ENCODE data around the gene PAX3.

Gene PAX3

GRCh38 chr2:222255090-222255489, 43.7 kb downstream of the PAX3 start:
- DNase-seq (ENCODE audit: low read depth in 2 of 2), result no peak
- no peak overlapping the region for H3K4me3 ChIP-seq (replicated peaks in 1 of 2; ENCODE audit: low read depth in 2 of 2, low read length in 2 of 2)
- TF ChIP-seq, protein P1, sequence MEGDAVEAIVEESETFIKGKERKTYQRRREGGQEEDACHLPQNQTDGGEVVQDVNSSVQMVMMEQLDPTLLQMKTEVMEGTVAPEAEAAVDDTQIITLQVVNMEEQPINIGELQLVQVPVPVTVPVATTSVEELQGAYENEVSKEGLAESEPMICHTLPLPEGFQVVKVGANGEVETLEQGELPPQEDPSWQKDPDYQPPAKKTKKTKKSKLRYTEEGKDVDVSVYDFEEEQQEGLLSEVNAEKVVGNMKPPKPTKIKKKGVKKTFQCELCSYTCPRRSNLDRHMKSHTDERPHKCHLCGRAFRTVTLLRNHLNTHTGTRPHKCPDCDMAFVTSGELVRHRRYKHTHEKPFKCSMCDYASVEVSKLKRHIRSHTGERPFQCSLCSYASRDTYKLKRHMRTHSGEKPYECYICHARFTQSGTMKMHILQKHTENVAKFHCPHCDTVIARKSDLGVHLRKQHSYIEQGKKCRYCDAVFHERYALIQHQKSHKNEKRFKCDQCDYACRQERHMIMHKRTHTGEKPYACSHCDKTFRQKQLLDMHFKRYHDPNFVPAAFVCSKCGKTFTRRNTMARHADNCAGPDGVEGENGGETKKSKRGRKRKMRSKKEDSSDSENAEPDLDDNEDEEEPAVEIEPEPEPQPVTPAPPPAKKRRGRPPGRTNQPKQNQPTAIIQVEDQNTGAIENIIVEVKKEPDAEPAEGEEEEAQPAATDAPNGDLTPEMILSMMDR (IDR thresholded peaks at IDR 0.05; ENCODE audit: low read depth, low read length), result no peak

- TF ChIP-seq, protein P1 (IDR thresholded peaks at IDR 0.05; ENCODE audit: low read depth, low read length), result no peak
- no peak overlapping the region for H3K4me3 ChIP-seq (replicated peaks in 1 of 2; ENCODE audit: low read depth in 2 of 2, low read length in 2 of 2)
- no peak for DNase-seq (ENCODE audit: low read depth in 2 of 2)
Measured at GRCh38 chr2:222250313-222250712, 48.5 kb downstream of the PAX3 start.

DNA sequence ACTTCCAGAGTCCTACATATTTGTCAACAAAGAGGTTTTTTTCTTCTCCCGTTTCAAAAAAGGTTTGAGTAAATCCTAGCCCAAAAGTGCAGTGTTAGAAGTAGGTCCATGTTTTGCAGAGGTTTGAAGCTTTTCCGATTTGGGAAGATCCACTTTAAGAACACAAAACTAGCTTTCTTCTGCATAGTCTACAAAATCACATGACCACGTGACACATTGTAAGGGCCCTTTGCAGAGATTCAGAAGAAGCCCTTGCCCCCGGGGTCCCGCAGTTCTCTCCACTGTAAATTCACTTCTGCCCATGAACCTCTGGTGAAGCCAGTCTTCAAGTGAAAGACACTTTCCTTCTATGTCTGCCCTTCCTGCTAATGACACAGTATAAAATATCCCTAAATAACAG, 49.4 kb downstream of the PAX3 start:
- TF ChIP-seq, protein P1 (IDR thresholded peaks at IDR 0.05; ENCODE audit: low read depth, low read length), result no peak

GRCh38 chr2:222248818-222249217, 50.0 kb downstream of the PAX3 start:
- TF ChIP-seq, protein P1 (IDR thresholded peaks at IDR 0.05; ENCODE audit: low read depth, low read length), result no peak
- DNase-seq (ENCODE audit: low read depth in 2 of 2), result no peak
- H3K4me3 ChIP-seq (replicated peaks in 1 of 2; ENCODE audit: low read depth in 2 of 2, low read length in 2 of 2), result no peak overlapping the region

More for the DNA sequence above, 49.4 kb downstream of the PAX3 start:
- H3K4me3 ChIP-seq (replicated peaks in 1 of 2; ENCODE audit: low read depth in 2 of 2, low read length in 2 of 2), result no peak overlapping the region
- no peak for DNase-seq (ENCODE audit: low read depth in 2 of 2)

GRCh38 chr2:222248256-222248655, 50.5 kb downstream of the PAX3 start:
- no peak for DNase-seq (ENCODE audit: low read depth in 2 of 2)
- TF ChIP-seq, protein P1 (IDR thresholded peaks at IDR 0.05; ENCODE audit: low read depth, low read length), result no peak
- H3K4me3 ChIP-seq (replicated peaks in 1 of 2; ENCODE audit: low read depth in 2 of 2, low read length in 2 of 2), result no peak overlapping the region

- DNase-seq (ENCODE audit: low read depth in 2 of 2), result no peak
- TF ChIP-seq, protein P1 (IDR thresholded peaks at IDR 0.05; ENCODE audit: low read depth, low read length), result no peak
- no peak overlapping the region for H3K4me3 ChIP-seq (replicated peaks in 1 of 2; ENCODE audit: low read depth in 2 of 2, low read length in 2 of 2)
Measured at GRCh38 chr2:222242532-222242931, 56.3 kb downstream of the PAX3 start.

GRCh38 chr2:222241128-222241870, 57.5 kb downstream of the PAX3 start:
- TF ChIP-seq, protein P1 (IDR thresholded peaks at IDR 0.05; ENCODE audit: low read depth, low read length), result no peak
- DNase-seq (ENCODE audit: low read depth in 2 of 2), result no peak

More at GRCh38 chr2:222241128-222241870, 57.5 kb downstream of the PAX3 start:
- H3K4me3 ChIP-seq (replicated peaks in 1 of 2; ENCODE audit: low read depth in 2 of 2, low read length in 2 of 2), result no peak overlapping the region
